Panc1 (cell line): Measurements from ENCODE around the gene SH3BP5L. TPM values are rescaled to one million over a fixed set of nuclear protein-coding genes. Genes with fewer than 3 reads are reported as not detected.

Experiments used
- ATAC-seq: fragments of 200-7000 bp; cut with Tn5 transposase; 2 replicates; pipeline ENCODE4 v1.9.1; 2020; ENCODE audit warnings: mild to moderate bottlenecking, moderate library complexity
- BruUV-seq: library from RNA; stranded (reverse); fragments of 400-500 nt; replicated peaks from 2 replicates; lab custom pipeline; 2021; lab: Mats Ljungman, UMichigan
- CTCF ChIA-PET: fragments of 300-600 bp; sonication (Branson Sonifier 250); formaldehyde crosslinking; loops from one replicate; lab custom pipeline; 2022; ENCODE audit warnings: antibody characterized with exemption; lab: Charles Lee
- POLR2A ChIA-PET: fragments of 300-600 bp; sonication (Branson Sonifier 250); formaldehyde crosslinking; loops from one replicate; lab custom pipeline; 2022; ENCODE audit warnings: antibody characterized with exemption; lab: Charles Lee
- DNase-seq: peaks from one replicate; pipeline ENCODE4 v3.0.0-alpha.2; 2010; ENCODE audit warnings: low read depth, low spot score
- H3K27ac ChIP-seq: 2 replicates; pipeline ENCODE4 v1.5.1; 2011; ENCODE audit warnings: mild to moderate bottlenecking, low read length, inconsistent platforms
- H3K27me3 ChIP-seq: fragments of 200-500 bp; sonication (Bioruptor generic); 2 replicates; pipeline ENCODE4 v1.6.0; 2014; ENCODE audit warnings: low read length, inconsistent platforms; ENCODE audit not compliant: control insufficient read depth, insufficient read depth
- H3K36me3 ChIP-seq: fragments of 200-500 bp; sonication (Bioruptor generic); 2 replicates; pipeline ENCODE4 v1.5.1; 2014; ENCODE audit warnings: inconsistent platforms, mild to moderate bottlenecking, low read length, moderate library complexity; ENCODE audit not compliant: control insufficient read depth, insufficient read depth
- H3K4me1 ChIP-seq: 2 replicates; pipeline ENCODE4 v1.5.1; 2011; ENCODE audit warnings: inconsistent platforms, mild to moderate bottlenecking, low read length, moderate library complexity; ENCODE audit not compliant: control insufficient read depth, insufficient read depth
- H3K4me3 ChIP-seq, 2 experiments: 2 replicates each; pipeline ENCODE4 v1.5.1; 2011 to 2012; ENCODE audit warnings: low read depth in 2 of 2, low read length in 2 of 2, mild to moderate bottlenecking in 2 of 2, inconsistent platforms in 1 of 2, moderate library complexity in 1 of 2
- H3K9me3 ChIP-seq: fragments of 200-500 bp; sonication (Bioruptor generic); 2 replicates; pipeline ENCODE4 v1.5.1; 2014; ENCODE audit warnings: low read depth, mild to moderate bottlenecking, inconsistent platforms, low read length, moderate library complexity; ENCODE audit not compliant: control insufficient read depth, insufficient read depth
- CTCF ChIP-seq: fragments of 450-650 bp; IDR thresholded peaks from 2 replicates; pipeline ENCODE4 v1.5.1; 2017; ENCODE audit warnings: mild to moderate bottlenecking
- POLR2AphosphoS5 ChIP-seq: IDR thresholded peaks from 2 replicates; pipeline ENCODE4 v1.6.1; 2012; ENCODE audit warnings: mild to moderate bottlenecking, low read depth, low read length, moderate library complexity
- REST ChIP-seq, 2 experiments: IDR thresholded peaks; 2 replicates each; pipeline ENCODE4 v1.6.1; 2011 to 2012; ENCODE audit warnings: low read depth in 2 of 2, control low read depth in 1 of 2, low read length in 1 of 2, mild to moderate bottlenecking in 1 of 2, moderate library complexity in 1 of 2; ENCODE audit not compliant: insufficient read depth in 1 of 2
- SIN3A ChIP-seq: IDR thresholded peaks from 2 replicates; pipeline ENCODE4 v1.6.1; 2012; ENCODE audit warnings: low read depth, mild to moderate bottlenecking, low read length, moderate library complexity, borderline replicate concordance; ENCODE audit not compliant: insufficient read depth
- TCF7L2 ChIP-seq: IDR thresholded peaks from 2 replicates; pipeline ENCODE4 v1.6.1; 2011; ENCODE audit warnings: mild to moderate bottlenecking, low read depth, low read length, inconsistent platforms
- in situ Hi-C: cut with HindIII; loops from 2 replicates; pipeline ENCODE4 v1.10.0; 2016; ENCODE audit warnings: low sequenced_read_pairs, low pct_unique_long_range_greater_than_20kb
- intact Hi-C: fragments of 100-400 bp; cut with micrococcal nuclease; formaldehyde crosslinking; loops from one replicate; pipeline ENCODE4 v1.10.0; 2022; ENCODE audit not compliant: unreplicated experiment
- total RNA-seq: library from RNA; stranded (reverse); gene quantifications from one replicate; pipeline ENCODE4 v1.2.1, GENCODE V29; 2021; ENCODE audit not compliant: unreplicated experiment

The SH3BP5L gene
- total RNA-seq, 1 experiment from 2014 or later = 23.9 TPM

- peaks cover 15% of the 10 kb centered on the region for H3K4me1 ChIP-seq
- POLR2A ChIA-PET = no interaction called here
- intact Hi-C loops = no loop called here
Observed at GRCh38 chr1:248824301-248824700, 1.4 kb downstream of the SH3BP5L start.

GRCh38 chr1:248823517-248824001 is 2.2 kb downstream of the SH3BP5L start:
- BruUV-seq = no TSS peak
- peaks cover 15% of the 10 kb centered on the region for H3K4me1 ChIP-seq
- intact Hi-C loops (no loop called here), in situ Hi-C loops (no loop called here)
- no peaks in the 10 kb centered on the region for H3K36me3 ChIP-seq
- no peak for DNase-seq
- TF ChIP-seq POLR2AphosphoS5 = no peak
- ChIA-PET POLR2A (no interaction called here), CTCF (no interaction called here)
- H3K27ac ChIP-seq = no peak overlapping the region
- ATAC-seq = no peak
- no peak overlapping the region; a peak in 1 of 4 replicates for H3K4me3 ChIP-seq
- H3K9me3 ChIP-seq = no peaks in the 10 kb centered on the region
- no peaks in the 10 kb centered on the region for H3K27me3 ChIP-seq

More at GRCh38 chr1:248824301-248824700, 1.4 kb downstream of the SH3BP5L start:
- in situ Hi-C loops = no loop called here
- BruUV-seq = no TSS peak
- Histone ChIP-seq H3K36me3 (no peaks in the 10 kb centered on the region), H3K4me3 (peak overlapping the region in 1 of 2 experiments; percentile 85; a peak in 1 of 4 replicates), H3K27ac (peak overlapping the region; percentile 23; the same call in 1 of the 2 replicates), H3K27me3 (no peaks in the 10 kb centered on the region), H3K9me3 (no peaks in the 10 kb centered on the region)
- TF ChIP-seq TCF7L2 (no peak), REST (IDR thresholded peaks at IDR 0.05; ENCODE audit: insufficient read depth in 1 of 2, low read depth in 2 of 2, low read length in 1 of 2) (no peak), POLR2AphosphoS5 (no peak), CTCF (no peak), SIN3A (no peak)
- DNase-seq = no peak
- ATAC-seq = no peak
- CTCF ChIA-PET = no interaction called here

GRCh38 chr1:248822148-248823032 is 3.3 kb downstream of the SH3BP5L start:
- Histone ChIP-seq H3K4me1 (peaks cover 15% of the 10 kb centered on the region), H3K27ac (no peak overlapping the region), H3K27me3 (no peaks in the 10 kb centered on the region), H3K9me3 (no peaks in the 10 kb centered on the region), H3K36me3 (no peaks in the 10 kb centered on the region), H3K4me3 (no peak overlapping the region)
- ATAC-seq (no peak), DNase-seq (no peak)
- in situ Hi-C loops = no loop called here
- POLR2A ChIA-PET = no interaction called here
- CTCF ChIA-PET = no interaction called here
- no peak for TF ChIP-seq CTCF
- no peak for TF ChIP-seq POLR2AphosphoS5
- TF ChIP-seq TCF7L2 = no peak
- no peak for TF ChIP-seq SIN3A
- no peak for TF ChIP-seq REST (IDR thresholded peaks at IDR 0.05; ENCODE audit: insufficient read depth in 1 of 2, low read depth in 2 of 2, low read length in 1 of 2)
- intact Hi-C loops = no loop called here
- no TSS peak for BruUV-seq
